BJ (cell line): Measurements from ENCODE around the gene PRKAR1A. TPM values are rescaled to one million over a fixed set of nuclear protein-coding genes. Genes with fewer than 3 reads are reported as not detected.

ENCODE experiments used
- CTCF ChIA-PET: fragments of 350-600 bp; formaldehyde crosslinking; extraction: SDS; loops from one replicate; lab custom pipeline; 2021; ENCODE audit warnings: antibody characterized with exemption, inconsistent platforms; lab: Yijun Ruan, JAX
- POLR2A ChIA-PET: fragments of 300-600 bp; sonication (Branson Sonifier 250); formaldehyde crosslinking; extraction: SDS; loops from one replicate; lab custom pipeline; 2021; ENCODE audit warnings: antibody characterized with exemption; lab: Charles Lee
- DNase-seq: peaks from one replicate; pipeline ENCODE4 v3.0.0-alpha.2; 2011; ENCODE audit warnings: low read depth
- H3K27me3 ChIP-seq: 2 replicates; pipeline ENCODE4 v1.6.0; 2011; ENCODE audit warnings: low read length; ENCODE audit not compliant: control insufficient read depth, insufficient read depth
- H3K36me3 ChIP-seq: 2 replicates; pipeline ENCODE4 v1.5.1; 2011; ENCODE audit warnings: low read length; ENCODE audit not compliant: control insufficient read depth, insufficient read depth
- H3K4me3 ChIP-seq: 2 replicates; pipeline ENCODE4 v1.5.1; 2011; ENCODE audit warnings: low read depth, mild to moderate bottlenecking, control low read depth, low read length
- CTCF ChIP-seq: IDR thresholded peaks from 2 replicates; pipeline ENCODE4 v1.5.1; 2011; ENCODE audit warnings: low read depth, mild to moderate bottlenecking, control low read depth, inconsistent platforms, low read length, moderate library complexity; ENCODE audit not compliant: insufficient read depth
- polyA plus RNA-seq: library from polyadenylated mRNA; depleted of rRNA; stranded (reverse); fragments of >200 nt; gene quantifications from 2 replicates; pipeline ENCODE4 v1.2.3, GENCODE V29; 2011

Gene PRKAR1A
- polyA plus RNA-seq, 1 experiment = 228 TPM

- TF ChIP-seq CTCF = no peak
- H3K27me3 ChIP-seq = no peaks in the 10 kb centered on the region
- ChIA-PET POLR2A (no interaction called here), CTCF (interaction anchor here (0.6 to 0.9 kb wide), 4 partner anchors 21 to 195 kb away, joined by 3 read pairs; no protein-coding TSS in a partner anchor)
- H3K4me3 ChIP-seq = no peak overlapping the region
- DNase-seq = no peak
- peaks cover 28% of the 10 kb centered on the region for H3K36me3 ChIP-seq
These were observed 23.7 kb downstream of the PRKAR1A start for GRCh38 chr17:68535922-68536321.

- no peak for DNase-seq
These were observed 27.6 kb downstream of the PRKAR1A start for GRCh38 chr17:68539548-68540467.

GRCh38 chr17:68540981-68541380, 28.8 kb downstream of the PRKAR1A start:
- no peak for TF ChIP-seq CTCF
- ChIA-PET CTCF (interaction anchor here (2.0 kb wide), 1 partner anchor 74 kb away, joined by 7 read pairs; no protein-coding TSS in a partner anchor), POLR2A (no interaction called here)
- Histone ChIP-seq H3K27me3 (no peaks in the 10 kb centered on the region), H3K4me3 (no peak overlapping the region), H3K36me3 (peaks cover 27% of the 10 kb centered on the region)
- no peak for DNase-seq

More at GRCh38 chr17:68539548-68540467, 27.6 kb downstream of the PRKAR1A start:
- H3K27me3 ChIP-seq = no peaks in the 10 kb centered on the region
- peak; percentile 56 for TF ChIP-seq CTCF
- POLR2A ChIA-PET = no interaction called here
- H3K36me3 ChIP-seq = peaks cover 34% of the 10 kb centered on the region
- CTCF ChIA-PET = interaction anchor here (0.5 to 3.2 kb wide), 13 partner anchors 11 to 220 kb away, joined by 3 to 33 read pairs (median 3); no protein-coding TSS in a partner anchor
- H3K4me3 ChIP-seq = no peak overlapping the region

- Histone ChIP-seq H3K36me3 (peaks cover 23% of the 10 kb centered on the region), H3K4me3 (no peak overlapping the region), H3K27me3 (no peaks in the 10 kb centered on the region)
- DNase-seq = no peak
- CTCF ChIA-PET = interaction anchor here (0.6 to 0.8 kb wide), 3 partner anchors 72 to 218 kb away, joined by 3 to 4 read pairs (median 3); no protein-coding TSS in a partner anchor
- TF ChIP-seq CTCF = no peak
- POLR2A ChIA-PET = no interaction called here
These were observed 29.6 kb downstream of the PRKAR1A start for GRCh38 chr17:68541816-68542215.
